NCI-H2029 treated with DMSO at 0.1 percent for 48 hours (cell line): ENCODE measurements around the gene RPL22L1.
"Not testable (repeated sequence)": the region's sequence is repeated elsewhere in the genome, so short reads cannot be mapped to it uniquely, and the experiment has no call there.

ENCODE experiments used
- DNase-seq: peaks from one replicate; lab custom pipeline; 2025; lab: John Stamatoyannopoulos, UW

The RPL22L1 gene

DNA sequence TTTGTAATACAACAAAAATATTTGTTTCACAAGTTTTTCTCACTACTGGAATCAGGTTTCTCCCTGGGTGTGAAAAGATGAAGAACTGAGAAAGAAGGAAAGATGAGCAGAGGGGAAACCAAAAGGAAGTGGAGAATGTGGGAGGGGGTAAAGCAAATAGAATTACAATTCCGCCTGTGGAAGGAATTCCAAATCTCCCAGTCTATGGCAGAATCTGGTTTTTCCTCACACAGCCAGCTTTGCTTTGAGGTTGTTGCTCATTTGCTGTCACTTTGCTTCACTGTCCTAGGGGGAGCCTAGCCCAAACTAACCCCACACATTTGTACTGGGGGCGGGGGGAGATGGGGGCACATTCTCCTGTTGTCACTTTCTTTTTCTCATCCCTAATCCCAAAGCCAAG, 43.9 kb downstream of the RPL22L1 start:
- DNase-seq, result no peak

- not testable (repeated sequence) for DNase-seq
Measured at GRCh38 chr3:170823562-170823961, 46.4 kb downstream of the RPL22L1 start.

GRCh38 chr3:170818325-170818724, 51.7 kb downstream of the RPL22L1 start:
- DNase-seq, result not testable (repeated sequence)

- not testable (repeated sequence) for DNase-seq
Measured at GRCh38 chr3:170817471-170817870, 52.5 kb downstream of the RPL22L1 start.

DNA sequence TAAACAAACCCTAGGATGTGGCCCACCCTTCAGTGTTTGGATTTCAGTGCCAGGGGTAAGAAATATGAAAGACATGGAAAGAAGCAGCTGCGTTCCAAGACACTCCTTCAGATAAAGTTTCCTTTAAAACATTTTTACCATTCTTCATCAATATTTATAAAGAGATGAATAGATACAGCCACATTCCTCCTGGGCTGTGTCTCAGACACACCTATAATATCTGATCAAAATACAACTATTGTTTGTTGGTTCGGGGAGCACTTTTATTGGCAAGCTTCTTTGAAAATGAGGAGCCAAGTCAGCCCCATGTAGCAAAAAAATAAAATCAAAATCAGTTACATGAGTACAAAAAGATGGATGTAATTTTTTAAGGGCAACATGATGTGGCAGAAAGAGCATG, 53.2 kb downstream of the RPL22L1 start:
- no peak for DNase-seq

DNA sequence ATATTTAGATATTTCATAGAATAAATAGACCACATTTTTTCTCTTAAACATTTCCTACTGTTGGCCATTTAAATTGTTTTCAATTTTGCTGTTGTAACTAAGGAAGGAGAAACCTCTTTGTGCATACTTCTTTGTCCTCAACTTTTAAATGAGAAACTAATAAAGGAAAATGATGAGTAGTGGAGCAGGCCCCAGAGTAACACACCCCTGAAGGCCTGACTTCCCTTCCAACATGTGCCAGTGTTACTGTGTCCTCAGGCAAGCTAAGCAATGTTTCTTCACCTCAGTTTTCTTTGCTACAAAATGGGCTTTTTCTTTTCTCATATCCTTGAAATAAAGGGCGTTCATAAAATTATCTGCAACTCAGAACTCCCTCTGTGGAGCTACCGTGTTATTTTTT, 53.7 kb downstream of the RPL22L1 start:
- DNase-seq, result no peak

- no peak for DNase-seq
Measured at GRCh38 chr3:170815936-170816335, 54.1 kb downstream of the RPL22L1 start.

GRCh38 chr3:170815340-170815739, 54.7 kb downstream of the RPL22L1 start:
- DNase-seq, result peak; percentile 29
